Measurements from ENCODE around the gene C11orf21.

C11orf21 gene

DNA sequence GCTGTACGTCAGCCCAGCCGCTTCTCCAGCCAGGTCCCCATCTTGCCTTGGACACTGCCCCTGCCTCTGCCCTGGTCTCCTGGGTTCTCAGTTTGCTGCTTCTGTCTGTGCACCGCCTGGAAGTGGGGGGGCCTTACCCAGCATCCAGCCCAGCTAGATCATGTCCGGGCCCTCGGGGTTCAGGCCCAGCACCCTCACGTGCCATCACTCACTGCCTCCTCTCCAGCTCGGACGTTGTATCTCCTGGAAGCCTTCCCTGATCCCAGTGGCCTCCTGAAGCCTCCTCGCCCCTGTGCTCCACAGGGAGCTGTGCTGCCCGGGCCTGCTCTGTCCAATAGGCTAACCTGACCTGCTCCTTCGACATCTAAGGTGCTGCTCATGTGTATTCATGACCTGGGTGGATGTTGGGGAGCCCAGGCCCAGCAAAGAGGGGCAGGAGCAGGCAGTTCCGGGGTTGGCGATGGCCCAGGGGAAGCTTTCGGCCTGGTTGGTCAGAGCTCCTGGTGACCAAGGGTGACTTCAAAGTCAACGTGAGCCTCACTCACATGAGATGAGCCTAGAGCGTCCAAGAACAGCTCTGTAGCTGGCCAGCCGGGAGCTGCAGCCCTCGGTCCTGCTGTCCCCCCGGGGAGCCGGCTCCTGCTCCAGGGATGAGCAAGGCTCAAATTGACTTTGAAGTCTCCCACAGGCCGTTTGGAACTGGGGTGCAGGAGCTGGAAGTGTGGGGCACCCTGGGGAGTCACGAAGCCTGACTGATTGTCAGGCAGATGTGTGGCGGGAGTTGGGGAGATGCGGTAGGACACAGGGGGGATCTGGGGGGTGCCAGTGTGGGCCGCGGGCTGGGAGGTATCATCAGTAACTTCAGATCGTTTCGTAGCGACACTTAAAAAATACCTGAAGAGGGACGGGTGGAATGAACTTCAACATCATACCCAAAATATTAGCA, 26.1 kb downstream of the C11orf21 start:
- TF ChIP-seq, protein P1, sequence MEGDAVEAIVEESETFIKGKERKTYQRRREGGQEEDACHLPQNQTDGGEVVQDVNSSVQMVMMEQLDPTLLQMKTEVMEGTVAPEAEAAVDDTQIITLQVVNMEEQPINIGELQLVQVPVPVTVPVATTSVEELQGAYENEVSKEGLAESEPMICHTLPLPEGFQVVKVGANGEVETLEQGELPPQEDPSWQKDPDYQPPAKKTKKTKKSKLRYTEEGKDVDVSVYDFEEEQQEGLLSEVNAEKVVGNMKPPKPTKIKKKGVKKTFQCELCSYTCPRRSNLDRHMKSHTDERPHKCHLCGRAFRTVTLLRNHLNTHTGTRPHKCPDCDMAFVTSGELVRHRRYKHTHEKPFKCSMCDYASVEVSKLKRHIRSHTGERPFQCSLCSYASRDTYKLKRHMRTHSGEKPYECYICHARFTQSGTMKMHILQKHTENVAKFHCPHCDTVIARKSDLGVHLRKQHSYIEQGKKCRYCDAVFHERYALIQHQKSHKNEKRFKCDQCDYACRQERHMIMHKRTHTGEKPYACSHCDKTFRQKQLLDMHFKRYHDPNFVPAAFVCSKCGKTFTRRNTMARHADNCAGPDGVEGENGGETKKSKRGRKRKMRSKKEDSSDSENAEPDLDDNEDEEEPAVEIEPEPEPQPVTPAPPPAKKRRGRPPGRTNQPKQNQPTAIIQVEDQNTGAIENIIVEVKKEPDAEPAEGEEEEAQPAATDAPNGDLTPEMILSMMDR (conservative IDR thresholded peaks at IDR 0.05): no peak

DNA sequence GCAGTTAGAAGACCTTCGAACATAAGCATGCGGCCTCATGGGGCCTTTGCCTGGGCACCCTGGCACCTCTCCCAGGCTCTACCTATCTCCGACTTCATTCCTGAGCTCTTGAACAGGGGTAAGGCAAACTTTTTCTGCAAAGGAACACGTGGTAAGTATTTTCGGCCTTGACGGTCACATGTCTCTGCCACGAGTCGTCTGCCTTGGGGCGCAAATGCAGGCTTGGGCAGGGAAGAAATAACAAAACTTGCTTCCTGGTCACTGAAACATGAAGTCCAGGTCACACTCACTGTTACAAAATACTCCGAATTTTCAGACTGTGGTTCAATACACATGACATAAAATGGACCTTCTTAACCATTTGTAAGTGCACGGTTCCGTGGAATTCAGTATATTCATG, 27.9 kb downstream of the C11orf21 start:
- no peak overlapping the region for H3K27ac ChIP-seq
- TF ChIP-seq, protein P1 (conservative IDR thresholded peaks at IDR 0.05): no peak

More for the DNA sequence above, 26.1 kb downstream of the C11orf21 start:
- no peak overlapping the region for H3K27ac ChIP-seq

DNA sequence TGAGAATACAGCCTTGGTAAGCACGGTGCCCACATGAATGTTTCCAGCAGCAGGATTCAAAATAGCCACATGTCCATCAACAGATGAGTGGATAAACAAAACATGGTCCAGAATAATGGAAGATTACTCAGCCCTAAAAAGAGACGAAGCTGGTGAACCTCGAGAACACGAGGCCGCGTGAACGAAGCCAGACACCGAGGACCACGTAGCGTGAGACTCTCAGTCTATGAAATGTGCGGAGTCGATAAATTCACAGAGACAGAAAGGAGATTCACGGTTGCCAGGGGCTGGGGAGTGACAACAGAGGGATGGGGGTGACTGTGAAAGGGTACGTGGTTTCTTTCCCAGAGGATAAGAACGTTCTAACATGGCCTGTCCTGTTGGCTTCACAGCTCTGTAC, 28.4 kb downstream of the C11orf21 start:
- H3K27ac ChIP-seq: no peak overlapping the region
- TF ChIP-seq, protein P1 (conservative IDR thresholded peaks at IDR 0.05): no peak

DNA sequence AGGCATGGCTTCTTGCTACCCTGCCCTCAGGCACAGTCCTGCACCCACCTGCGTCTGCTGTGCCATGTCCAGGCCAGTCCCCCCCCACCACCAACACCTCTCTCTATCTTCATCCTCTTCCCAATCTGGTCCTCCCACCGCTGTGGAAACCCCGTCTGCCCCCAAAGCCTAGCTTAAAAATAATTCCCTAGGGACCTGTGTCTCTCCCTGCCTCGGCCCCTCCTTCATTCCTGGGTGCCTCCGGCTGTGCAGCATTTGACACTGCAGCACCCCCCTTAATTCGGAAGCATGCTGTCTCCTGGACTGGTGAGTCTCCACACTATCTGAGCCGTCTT, 28.8 kb downstream of the C11orf21 start:
- TF ChIP-seq, protein P1 (conservative IDR thresholded peaks at IDR 0.05): no peak

DNA sequence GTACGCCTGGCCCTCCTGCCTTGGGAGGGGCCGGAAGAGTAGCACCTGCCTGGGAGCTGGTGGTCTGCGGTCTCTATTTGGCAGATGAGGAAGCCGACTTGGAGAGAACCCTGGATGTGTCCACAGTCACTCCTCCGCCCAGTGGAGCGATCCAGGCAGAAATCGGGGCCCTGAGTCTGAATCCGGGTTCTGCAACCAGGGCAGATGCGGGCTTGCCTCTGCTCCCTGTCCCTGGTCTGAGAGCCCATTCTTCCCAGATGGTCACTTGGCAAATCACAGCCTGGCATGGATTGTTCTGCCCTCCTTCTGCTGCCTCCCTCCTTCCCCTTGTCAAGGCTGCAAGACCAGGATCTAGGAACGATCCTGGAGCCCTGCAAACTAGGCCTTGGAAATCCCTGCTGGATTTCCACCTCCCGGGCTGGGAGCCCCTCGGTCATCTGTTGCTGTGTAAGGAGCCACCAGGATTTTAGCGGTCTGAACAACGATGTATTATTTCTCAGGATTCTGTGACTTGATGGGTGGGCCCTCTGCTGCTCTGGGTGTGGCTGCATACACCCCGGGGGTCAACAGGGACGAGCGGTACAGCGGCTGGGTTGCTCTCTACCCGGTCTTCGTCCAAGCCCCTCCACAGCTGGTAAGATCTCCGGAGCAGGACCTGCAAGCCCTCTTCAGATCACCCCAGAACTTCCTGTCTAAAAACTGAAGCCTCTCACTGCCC, 29.3 kb downstream of the C11orf21 start:
- TF ChIP-seq, protein P1 (conservative IDR thresholded peaks at IDR 0.05): no peak
- H3K27ac ChIP-seq: no peak overlapping the region

More for the DNA sequence above, 28.8 kb downstream of the C11orf21 start:
- H3K27ac ChIP-seq: no peak overlapping the region

DNA sequence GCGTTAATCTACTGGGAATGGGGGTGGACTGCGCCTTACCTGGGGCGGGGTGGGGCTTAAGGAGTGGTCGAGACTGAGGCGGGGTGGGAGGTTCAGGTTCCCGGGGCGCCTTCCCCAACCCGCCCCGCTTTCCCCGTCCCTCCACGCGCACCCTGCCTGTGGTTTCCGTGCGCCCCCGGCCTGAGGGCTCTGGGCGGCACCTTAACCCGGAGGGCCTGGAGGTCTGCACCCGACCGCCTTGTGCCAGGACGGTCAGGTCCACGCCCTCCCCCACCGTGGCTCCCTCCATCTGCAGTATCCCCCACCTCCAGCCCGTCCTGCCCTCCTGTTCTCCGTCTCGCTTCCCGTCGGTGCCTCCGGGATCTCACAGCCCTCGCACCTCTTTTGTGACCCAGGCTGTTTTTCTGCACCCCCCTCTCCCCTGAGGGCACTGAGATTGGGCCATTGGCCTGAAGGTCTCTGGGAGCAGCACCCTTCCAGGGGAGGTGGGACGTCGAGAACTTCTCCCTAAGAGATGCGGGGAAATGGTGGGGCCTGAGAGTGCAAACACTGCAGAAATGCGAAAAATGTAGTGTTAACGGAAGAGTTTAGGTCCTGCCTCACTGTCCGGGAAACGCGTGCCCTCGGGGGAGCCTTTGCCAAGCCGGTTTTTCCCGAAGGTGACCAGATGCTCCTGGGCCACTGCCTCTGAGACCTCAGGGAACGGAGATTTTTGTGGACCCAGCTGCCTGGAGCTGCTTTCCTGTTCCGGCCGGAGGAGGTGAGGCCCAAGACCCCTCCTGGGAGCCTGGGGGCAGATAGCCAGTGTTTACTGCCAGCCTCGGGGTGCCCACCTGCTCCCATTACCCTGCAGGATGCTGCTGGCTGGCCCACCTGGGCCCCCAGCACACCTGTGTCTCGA, 30.1 kb downstream of the C11orf21 start:
- TF ChIP-seq, protein P1 (conservative IDR thresholded peaks at IDR 0.05): no peak
- H3K27ac ChIP-seq: no peak overlapping the region

DNA sequence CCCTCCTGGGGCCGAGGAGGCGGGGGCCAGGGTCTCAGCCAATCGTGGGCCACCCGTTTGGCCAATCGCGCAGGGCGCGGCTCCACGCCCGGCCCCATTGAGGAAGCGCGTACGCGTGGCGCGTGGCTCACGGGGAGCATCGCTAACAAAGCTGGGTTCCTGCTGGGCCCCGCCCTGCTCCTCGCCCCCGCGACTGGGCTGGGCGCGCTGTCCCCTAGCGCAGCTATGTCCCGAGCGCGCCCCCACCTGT, 30.7 kb downstream of the C11orf21 start:
- H3K27ac ChIP-seq: no peak overlapping the region
- TF ChIP-seq, protein P1 (conservative IDR thresholded peaks at IDR 0.05): no peak
